8988T (cell line): ENCODE results near the gene DENND1A.
"Not testable (repeated sequence)": the region's sequence is repeated elsewhere in the genome, so short reads cannot be mapped to it uniquely, and the experiment has no call there.

Source experiments
- DNase-seq: peaks from one replicate; pipeline ENCODE4 v3.0.0; 2011

The DENND1A gene, protein sequence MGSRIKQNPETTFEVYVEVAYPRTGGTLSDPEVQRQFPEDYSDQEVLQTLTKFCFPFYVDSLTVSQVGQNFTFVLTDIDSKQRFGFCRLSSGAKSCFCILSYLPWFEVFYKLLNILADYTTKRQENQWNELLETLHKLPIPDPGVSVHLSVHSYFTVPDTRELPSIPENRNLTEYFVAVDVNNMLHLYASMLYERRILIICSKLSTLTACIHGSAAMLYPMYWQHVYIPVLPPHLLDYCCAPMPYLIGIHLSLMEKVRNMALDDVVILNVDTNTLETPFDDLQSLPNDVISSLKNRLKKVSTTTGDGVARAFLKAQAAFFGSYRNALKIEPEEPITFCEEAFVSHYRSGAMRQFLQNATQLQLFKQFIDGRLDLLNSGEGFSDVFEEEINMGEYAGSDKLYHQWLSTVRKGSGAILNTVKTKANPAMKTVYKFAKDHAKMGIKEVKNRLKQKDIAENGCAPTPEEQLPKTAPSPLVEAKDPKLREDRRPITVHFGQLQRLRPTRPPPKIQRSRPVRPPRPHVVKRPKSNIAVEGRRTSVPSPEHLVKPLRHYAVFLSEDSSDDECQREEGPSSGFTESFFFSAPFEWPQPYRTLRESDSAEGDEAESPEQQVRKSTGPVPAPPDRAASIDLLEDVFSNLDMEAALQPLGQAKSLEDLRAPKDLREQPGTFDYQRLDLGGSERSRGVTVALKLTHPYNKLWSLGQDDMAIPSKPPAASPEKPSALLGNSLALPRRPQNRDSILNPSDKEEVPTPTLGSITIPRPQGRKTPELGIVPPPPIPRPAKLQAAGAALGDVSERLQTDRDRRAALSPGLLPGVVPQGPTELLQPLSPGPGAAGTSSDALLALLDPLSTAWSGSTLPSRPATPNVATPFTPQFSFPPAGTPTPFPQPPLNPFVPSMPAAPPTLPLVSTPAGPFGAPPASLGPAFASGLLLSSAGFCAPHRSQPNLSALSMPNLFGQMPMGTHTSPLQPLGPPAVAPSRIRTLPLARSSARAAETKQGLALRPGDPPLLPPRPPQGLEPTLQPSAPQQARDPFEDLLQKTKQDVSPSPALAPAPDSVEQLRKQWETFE

DNA sequence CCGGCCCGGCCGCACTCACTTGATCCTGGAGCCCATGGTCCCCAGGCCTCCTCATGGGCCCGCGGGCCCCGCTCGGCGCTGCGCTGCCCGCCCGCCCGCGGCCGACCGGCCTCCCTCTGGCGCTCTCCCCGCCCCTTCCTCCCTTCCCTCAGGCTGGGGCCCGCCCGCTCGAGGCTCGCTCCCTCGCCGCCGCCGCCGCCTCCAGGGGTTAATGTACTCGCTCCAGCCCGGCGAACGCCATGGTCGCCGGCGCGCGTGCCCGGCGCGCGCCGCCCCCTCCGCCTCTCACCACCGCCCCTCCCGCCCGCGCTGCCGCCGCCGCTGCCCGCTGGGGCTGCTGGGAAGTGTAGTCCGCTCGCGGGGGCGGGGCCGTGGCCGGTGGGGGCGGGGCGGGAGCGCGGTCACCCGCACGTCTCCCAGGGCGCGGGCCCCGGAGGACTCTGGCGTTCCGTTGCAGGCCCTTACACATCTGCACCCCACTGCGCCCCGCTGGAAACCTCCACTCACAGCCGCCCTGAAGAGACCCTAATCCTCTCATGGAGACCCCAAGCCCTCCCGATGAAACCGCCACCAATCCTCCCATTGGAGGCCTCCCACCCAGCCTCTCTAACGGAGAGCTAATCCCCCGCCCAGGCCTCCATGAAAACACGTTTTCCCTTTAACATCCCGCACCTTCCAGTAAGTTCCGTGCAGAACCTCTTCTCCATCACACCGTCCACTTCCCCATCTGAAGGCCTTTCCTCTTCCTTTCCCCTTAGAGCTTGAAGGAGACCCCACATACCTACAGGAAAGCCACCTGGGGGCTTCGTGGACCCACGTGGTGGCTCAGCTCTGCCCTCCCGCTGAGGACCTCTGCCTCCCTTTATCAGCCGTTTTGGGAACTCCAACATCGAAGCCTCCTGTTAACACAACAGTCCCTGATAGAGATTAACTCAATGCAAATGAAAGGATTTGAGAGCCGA, at the start of gene DENND1A:
Gene DENND1A (minus strand): TSS at position 257 of the 962 bp plus-strand sequence. CDS start 221 bp downstream, at position 36.
- DNase-seq: peak; percentile 98

DNA sequence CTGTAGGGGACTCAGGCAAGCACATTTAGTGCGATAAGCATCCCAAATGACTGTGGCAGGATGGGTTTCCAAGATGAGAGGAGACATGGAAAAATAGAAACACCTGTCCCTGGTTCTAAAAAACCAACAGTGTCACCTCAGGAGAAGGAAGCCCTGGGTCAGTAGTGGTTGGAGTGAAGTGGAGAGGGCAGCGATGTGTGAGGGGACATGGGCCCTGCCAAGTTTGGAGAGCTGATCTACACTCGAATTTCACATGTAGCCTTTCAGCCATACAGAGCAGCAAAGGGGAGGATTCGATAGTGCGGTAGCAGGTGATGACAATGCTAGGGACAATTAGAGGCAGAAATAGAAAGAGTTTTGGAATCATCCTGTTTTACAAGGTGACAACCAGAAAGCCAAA, 49.1 kb upstream of the DENND1A start:
- no peak for DNase-seq

DNA sequence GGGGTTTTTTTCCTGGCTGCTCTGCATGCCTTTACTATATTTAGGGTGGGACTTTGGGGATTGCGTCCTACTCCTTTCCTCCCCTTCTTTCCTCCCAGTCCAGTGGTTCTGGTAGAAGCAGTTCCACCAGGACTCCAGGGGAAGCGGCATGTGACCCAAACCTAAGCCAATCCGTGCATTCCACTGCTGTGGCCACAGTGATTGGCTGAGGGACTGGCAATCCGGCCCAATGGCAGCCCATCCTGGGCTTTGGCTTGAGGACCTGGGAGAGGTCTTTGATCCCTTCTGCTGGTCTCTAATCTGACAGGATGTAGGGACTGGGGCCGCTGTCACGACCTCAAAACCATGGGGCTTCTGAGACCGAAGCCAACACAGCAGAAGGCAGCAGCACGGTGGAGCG, 46.7 kb upstream of the DENND1A start:
- DNase-seq: not testable (repeated sequence)

DNA sequence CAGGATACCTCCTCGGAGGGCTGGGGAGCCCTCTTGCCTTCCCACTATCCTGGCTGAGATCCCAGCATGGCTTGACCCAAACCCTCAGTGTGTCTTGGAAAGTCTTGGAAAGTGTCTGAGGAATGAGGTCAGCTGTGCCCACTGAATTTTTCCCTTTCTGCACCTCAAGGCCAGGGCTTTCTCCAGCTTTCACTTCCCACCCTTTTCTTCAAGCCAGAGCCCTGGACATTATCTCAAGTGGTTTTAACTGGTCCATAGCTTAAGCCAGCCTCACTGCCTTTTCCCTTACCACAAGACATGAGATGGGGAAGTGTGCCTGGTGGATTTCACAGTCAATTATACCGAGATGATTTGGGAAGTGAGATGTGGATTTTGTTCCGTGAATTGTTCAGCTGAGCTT, 45.9 kb upstream of the DENND1A start:
- no peak for DNase-seq

DNA sequence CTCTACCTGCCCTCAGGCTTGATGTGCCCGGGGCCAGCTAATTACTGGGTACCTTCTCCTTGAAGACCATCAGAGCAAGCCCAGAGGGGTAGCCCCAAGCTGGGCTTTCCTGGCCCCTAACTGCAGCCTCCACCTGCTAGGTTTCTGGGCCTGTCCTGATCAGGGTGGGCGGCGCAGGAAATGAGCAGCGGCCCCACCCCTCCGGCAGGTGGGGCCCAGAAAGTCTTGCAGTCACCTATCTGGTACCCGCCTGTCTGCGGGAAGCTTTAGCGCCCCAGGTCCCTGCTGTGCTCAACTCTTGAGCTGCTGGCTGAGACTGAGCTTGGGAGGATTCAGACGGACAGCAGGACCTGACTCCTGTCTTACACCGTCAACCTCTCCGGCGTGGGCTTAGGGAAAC, 44.5 kb upstream of the DENND1A start:
- DNase-seq: no peak

DNA sequence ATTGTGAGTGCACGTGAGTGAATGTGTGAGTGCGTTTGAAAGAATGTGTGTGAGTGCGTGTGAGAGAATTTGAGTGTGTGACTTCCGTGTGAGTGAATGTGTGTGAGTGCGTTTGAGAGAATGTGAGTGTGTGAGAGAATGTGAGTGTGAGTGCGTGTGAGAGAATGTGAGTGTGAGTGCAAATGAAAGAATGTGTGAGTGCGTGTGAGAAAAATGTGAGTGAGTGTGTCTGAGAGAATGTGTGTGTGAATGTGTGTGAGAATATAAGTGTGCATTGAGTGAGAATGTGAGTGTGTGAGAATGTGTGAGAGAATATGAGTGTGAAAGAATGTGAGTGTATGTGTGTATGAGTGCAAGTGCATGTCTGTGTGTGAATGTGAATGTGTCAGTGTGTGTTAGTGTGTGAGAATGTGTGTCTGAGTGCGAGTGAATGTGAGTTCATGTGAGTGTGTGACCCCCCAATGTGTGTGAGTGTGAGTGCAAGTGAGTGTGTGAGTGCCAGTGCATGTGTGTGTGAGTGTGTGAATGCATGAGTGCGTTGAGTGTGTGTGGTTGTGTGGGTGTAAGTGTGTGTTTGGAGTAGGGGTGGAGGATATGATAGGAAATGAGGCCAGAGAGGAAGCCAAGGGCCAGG, 43.8 kb upstream of the DENND1A start:
- DNase-seq: no peak

DNA sequence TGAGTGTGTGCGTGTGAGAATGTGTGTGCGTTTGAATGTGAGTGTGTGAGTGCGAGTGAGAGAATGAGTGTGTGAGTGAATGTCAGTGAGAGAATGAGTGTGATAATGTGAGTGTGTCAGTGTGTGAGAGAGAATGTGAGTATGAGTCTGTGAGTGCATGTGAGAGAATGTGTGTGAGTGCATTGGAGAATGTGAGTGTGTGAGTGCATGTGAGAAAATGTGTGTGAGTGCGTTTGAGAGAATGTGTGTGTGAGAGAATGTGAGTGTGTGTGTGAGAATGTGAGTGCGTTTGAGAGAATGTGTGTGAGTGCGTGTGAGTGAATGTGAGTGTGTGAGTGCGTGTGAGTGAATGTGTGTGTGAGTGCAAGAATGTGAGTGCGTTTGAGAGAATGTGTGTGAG, 42.7 kb upstream of the DENND1A start:
- DNase-seq: no peak

DNA sequence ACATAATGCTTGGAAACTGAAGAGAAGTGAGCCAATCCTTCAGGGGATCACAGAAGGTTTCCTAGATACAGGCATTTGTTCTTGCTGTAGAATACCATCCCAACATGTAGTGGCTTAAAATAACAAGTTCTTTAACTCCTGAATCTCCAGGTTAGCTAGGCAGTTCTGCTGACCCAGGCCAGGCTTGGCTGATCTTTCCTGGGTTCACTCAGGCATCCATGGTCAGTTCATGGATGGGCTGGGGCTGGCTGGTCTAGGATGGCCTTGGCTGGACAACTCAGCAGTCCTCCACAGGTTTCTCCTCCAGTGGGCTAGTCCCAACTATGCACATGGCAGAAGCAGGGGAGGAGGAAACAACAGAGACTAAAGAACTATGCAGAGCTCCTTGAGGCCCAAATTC, 37.4 kb upstream of the DENND1A start:
- no peak for DNase-seq

DNA sequence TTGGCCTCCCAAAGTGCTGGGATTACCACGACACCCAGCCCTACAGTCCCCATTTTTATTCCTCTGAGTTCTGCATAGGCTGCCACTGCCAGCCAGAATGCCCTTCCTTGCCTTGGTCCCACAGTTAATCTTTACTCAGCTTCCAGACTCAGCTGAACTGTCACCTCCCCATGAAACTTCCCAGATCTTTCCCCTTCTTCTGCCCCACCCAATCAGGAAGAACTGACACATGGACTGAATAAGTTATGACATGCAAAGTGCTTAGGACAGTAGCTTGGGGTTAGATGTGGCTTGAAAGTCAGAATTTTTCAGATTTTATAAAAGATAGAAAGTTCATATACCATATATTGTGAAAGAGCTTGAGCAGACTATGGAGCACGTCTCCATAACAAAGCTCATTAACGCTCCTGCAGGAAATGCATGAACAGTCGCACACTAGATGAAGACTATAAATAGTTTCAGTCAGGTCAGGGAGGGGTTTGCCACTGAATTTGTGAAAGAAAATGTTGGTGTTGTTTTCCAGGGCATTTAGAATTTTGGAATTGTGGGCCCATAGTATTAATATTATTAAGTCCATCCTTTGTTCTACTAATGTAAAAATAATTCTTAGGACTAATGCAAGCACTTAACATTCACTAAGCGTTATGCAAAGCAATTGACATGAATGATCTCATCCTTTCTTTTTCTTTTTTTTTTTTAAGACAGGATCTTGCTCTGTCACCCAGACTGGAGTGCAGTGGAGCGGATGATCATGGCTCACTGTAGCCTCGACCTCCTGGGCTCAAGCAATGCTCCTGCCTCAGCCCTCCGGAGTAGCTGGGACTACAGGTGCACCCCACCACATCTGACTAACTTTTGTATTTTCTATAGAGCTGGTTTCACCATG, 36.1 kb upstream of the DENND1A start:
- no peak for DNase-seq

DNA sequence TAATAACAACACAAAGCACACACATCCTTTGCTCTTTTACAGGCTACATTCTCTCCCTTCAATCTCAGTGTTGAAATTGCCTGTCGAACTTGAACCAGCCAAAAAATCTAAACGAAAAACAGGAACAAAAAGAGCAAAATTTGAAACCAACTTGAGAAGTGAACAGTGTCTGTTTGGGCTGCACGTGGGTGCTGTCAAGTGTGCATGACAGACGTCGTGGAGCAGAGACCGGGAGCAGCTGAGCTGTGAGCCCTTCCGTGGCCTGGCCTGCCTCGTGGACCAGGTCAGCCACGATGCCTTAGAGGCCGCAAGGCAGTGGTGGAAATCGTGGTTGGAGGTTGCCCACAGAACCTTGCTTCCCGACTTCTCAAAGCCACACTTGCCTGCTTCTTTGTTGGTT, 34.8 kb upstream of the DENND1A start:
- no peak for DNase-seq

DNA sequence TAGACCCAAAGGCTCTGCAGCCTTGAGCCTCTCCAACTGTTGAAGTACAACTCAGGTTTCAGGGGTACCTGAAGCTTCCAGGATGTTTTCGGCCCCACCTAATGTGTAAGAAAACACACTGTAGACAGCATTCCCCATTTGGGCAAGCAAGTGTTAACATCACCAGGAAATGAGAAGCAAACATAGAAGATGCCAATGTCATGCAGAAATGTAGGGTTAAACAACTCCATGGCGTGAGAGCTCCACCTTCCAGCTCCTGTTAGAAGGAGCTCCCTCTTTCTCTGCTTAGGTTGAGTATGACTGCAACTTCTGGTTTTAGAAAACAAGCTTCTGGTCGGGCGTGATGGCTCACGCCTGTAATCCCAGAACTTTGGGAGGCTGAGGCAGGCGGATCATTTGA, 31.0 kb upstream of the DENND1A start:
- DNase-seq: no peak

DNA sequence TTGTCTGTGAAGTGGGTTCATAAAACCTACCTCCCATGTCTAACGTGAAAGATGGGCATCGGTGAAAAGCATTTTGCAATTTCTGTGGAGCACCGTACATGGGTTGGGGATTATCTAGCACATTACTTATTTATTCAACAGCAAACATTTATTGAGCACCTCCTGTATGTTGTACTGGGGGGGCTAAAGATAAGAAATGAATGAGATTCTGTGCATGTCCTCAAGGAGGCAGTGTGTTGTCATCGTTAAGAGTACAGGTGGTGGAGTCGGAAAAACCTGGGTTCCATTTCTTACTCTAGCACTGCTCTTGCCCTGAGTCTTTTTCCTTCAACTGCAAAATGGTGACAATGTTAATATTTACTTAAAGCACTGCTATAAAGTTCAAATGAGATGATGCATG, 30.4 kb upstream of the DENND1A start:
- no peak for DNase-seq

DNA sequence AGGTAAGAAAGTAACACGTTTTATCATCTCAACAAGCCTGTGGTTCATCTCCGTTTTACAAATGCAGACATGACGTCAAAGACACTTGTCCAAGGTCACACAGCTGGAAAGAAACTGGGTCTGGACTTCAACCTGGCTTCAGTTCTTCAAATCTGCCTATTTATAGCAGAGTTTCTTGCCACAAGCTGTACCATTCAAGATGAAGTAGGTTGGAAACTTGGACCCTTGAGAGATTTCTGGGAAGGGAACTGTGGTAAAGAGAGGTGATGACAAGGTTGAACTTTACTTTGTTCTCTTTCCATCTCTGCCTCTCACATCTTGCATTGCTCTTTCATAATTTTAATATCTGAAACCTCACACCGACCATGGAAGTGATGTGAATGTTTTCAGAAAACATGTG, 29.9 kb upstream of the DENND1A start:
- DNase-seq: no peak

DNA sequence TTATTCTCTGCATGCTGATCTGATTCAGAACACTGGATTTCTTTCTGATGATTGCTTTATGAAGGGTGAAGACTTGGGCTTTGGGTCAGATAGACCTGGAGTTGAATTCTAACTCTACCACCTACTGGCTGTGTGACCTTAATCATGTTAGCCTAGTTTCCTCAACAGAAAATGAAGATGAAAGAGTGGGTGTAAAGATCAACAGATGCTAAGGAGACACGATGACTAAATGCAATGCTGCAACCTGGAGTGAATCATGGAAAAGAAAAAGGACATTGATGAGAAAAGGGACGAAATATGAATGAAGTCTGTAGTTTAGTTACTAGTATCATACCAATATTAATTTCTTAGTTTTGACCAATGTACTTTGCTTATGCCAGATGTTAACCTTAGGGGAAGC, 27.8 kb upstream of the DENND1A start:
- DNase-seq: no peak

DNA sequence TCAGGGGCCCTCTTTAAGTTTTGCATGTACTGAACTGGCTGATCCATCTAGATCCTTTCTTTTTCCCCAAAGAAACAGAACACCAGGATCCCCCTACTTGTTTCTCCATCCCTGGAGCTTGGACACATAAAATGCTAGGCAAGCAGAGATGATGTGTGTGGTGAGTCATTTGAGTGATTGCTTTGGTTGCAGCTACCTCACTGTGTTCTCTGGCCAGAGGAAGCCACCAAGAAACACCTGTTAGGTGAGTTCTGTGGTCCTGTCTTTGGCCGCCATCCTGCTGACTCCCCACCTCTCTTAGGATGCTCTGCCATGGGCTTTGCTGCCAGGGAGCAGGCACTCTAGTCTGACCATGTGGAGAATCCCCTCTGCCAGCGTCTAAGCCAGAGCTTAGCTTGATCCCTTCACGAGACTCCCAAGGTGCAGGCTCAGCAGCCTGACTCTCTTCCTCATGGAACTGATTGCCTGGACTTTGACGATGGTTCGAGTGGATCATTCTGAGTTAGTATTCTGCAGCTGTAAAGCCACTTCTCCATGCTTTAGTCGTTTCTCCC, 27.3 kb upstream of the DENND1A start:
- no peak for DNase-seq

DNA sequence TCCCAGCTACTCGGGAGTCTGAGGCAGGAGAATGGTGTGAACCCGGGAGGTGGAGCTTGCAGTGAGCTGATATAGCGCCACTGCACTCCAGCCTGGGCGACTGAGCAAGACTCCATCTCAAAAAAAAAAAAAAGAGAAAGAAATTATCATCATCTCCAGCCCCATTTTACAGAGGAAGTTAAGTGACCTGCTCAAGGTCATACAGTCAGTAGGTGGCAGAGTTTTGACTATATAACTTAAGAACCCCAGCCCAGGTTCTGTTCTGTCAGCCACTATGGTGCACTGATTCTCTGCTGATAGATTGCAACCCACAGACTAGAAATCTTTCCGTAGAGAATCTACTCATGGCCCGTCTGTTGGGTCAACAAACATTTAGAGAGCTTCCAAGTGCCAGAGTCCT, 25.7 kb upstream of the DENND1A start:
- no peak for DNase-seq

DNA sequence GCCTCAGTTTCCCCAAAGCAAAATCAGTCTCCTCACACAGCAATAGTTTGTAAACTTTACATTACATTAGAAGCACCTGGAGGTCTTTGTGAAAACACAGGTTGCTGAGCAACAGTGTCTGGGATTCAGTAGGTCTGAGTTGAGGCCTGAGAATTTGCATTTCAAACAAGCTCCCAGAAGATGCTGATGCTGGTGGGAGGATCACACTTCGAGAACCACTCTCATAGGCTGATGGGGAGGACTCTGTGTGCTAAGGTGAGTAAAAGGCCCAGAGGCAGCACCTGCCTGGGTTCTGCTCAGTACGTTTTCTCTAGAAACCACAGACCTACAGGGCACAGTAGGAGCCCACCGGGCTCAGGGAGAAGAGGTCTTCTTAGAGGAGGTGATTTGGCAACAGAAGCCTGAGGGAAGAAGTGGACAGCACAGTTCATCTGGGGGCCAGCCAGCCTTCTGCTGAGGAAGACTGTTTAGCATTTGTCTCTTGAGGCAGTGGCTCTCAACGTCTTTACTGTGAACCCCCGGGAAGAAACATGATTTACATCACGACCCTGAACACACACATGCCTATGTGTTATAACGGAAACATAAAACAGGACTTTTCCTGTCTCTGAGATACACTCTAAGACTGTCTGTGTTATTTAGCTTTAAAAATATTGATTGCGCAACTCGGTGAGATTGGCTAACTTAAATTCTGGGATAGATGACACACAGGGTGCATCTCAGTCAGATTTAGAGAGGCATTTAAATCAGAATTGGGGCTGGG, 24.8 kb upstream of the DENND1A start:
- DNase-seq: no peak

DNA sequence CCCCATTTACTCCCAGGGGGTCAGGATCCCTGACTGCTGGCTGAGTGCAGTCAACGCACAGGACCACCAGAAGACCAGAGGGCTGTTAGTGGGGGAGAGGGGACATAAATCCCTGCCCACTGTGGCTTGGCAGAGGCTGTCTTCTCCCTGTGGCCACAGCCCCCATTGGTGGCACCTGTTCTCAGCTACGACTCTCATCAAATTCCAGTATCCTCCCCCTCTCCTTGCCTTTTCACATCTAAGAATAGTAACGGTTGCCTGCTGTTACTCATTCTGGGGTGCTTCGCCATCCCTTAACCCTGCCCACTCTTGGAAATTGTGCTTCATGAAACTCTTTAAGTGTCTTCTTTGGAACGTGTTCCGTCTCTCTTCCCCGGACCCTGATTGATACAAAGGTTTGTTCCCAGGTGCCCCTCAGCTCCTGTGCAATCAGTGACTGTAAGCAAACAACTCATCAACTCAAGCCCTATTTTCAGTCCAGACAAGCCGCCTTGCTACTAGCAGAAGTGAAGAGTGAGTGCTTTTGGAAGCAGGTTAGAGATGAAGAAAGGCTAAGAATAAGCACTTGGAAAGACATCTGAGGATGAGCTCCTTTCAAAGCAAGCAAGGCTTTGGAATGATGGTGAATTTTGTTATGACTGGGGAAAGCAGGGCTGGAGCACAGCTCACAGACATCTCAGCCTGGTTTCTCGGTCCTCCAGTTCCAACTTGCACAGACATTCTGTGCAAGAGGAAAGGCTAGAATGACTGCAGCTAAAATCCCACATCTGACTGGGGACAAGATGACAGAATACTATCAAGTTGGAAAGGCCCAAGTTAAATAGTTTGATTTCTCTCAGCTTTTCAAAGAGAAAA, 22.9 kb upstream of the DENND1A start:
- DNase-seq: no peak

DNA sequence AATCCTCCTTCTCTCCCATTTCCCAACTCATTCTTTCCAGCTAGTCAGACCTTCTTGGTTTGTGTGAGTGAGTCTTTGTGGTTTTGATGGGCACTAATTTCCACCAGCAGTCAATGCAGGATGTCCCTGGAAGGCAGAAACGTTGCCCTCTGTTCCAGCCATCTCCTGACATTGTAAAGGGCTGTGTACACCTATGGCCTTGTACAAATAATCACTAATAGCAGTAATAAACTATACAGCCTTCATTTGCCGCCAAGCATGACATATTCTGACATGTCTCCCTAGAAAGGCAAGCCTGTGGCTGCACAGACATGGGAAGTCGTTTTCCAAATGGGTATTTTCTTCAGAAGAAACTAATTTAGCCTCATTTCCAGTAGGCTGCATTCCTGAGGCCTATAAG, 18.4 kb upstream of the DENND1A start:
- no peak for DNase-seq
